GM12874 (cell line): Measurements from ENCODE around the gene DAB2IP.

Experiments
- TF ChIP-seq, protein P1 (sequence below): IDR thresholded peaks from 2 replicates; pipeline ENCODE4 v1.5.1; 2011; ENCODE audit warnings: low read depth, mild to moderate bottlenecking, control low read depth, low read length, moderate library complexity; ENCODE audit not compliant: insufficient read depth

The DAB2IP gene

GRCh38 chr9:121788686-121789366, 137.4 kb downstream of the DAB2IP start:
- TF ChIP-seq, protein P1, sequence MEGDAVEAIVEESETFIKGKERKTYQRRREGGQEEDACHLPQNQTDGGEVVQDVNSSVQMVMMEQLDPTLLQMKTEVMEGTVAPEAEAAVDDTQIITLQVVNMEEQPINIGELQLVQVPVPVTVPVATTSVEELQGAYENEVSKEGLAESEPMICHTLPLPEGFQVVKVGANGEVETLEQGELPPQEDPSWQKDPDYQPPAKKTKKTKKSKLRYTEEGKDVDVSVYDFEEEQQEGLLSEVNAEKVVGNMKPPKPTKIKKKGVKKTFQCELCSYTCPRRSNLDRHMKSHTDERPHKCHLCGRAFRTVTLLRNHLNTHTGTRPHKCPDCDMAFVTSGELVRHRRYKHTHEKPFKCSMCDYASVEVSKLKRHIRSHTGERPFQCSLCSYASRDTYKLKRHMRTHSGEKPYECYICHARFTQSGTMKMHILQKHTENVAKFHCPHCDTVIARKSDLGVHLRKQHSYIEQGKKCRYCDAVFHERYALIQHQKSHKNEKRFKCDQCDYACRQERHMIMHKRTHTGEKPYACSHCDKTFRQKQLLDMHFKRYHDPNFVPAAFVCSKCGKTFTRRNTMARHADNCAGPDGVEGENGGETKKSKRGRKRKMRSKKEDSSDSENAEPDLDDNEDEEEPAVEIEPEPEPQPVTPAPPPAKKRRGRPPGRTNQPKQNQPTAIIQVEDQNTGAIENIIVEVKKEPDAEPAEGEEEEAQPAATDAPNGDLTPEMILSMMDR = no peak

DNA sequence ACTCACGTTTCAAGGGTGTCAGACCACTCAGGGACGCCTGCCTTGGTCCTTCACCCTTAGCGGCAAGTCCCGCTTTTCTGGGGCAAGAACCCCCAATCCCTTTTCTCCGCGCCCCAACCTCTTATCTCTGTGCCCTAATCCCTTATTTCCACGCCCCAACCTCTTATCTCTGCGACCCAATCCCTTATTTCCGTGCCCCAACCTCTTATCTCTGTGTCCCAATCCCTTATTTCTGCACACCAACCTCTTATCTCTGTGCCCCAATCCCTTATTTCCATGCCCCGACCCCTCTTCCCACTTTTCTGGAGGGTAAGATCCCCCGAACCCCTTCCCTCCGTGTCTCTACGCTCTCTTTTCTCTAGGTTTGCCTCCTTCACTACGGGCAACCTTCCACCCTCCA, 139.4 kb downstream of the DAB2IP start:
- TF ChIP-seq, protein P1 = no peak

DNA sequence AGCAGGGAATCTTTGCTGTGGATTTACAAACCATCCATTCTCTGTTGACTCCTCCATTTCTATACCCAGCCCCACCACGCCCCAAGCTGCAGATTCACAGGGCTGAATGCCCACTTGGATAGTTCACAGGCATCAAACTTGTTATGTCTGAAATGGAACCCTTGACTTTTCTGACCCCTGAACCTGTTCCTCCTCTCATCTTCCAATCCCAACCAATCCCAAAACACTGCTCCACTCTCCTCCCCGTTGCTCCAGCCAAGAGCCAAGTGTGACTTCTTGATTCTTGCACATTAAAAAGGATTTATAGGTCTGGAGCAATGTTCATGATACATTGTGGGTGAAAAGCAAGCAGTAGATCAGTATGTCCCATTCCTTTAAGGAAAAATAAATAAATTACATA, 145.6 kb downstream of the DAB2IP start:
- TF ChIP-seq, protein P1 = no peak

DNA sequence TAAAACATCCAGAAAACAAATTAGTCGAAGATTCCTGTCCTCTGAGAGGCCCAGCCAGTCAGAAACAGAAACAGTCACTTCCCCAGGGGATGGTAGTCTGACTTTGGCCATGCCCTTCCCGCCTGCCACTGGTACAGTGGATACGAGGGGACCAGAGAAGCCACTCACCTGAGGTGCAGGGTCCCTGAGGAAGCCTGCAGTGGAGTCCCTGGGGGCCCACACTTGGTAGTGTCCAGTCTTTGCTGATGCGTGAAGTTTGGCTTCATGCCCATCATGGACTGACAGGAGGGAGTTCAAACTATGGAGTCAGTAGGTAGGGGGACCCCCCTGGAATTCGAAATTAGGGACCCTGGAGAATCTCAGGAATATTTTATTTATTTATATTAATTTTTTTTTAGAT, 147.5 kb downstream of the DAB2IP start:
- TF ChIP-seq, protein P1 = no peak

DNA sequence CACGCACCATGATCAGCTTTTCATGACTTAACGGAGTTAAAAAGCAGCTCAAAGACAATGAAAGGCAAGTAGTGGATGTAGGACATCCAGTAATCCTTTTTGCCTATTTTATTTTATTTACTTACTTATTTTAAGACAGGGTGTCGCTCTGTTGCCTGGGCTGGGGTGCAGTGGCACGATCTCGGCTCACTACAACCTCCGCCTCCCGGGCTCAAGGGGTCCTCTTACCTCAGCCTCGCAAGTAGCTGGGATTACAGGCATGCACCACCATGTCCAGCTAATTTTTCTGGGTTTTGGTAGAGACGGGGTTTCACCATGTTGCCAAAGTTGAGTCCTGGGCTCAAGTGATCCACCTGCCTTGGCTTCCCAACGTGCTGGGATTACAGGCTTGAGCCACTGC, 148.9 kb downstream of the DAB2IP start:
- TF ChIP-seq, protein P1 = no peak

- TF ChIP-seq, protein P1 = no peak
Measured at GRCh38 chr9:121801579-121801978, 150.1 kb downstream of the DAB2IP start.

DNA sequence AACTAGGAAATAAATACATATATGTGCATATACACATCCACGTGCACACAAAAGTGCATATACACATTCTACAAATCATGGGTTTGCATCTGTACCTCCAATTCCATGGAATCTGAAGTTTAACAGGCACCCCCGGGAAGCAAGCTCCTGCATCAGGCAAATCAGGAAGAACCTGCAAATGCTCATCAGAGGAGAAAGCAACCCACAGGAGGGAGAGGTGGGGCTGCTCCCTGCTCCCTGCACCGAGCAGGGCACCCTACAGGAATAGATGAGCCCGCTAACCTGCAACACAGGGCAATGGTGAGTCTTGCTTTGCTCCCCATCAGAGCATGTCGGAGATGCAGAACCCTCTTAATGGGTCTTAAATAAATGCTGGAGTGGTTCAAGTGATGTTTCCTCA, 151.3 kb downstream of the DAB2IP start:
- TF ChIP-seq, protein P1 = no peak
